Measurements from ENCODE around the gene CADM4. TPM values are rescaled to one million over a fixed set of nuclear protein-coding genes. Genes with fewer than 3 reads are reported as not detected.

Gene CADM4
- total RNA-seq, 1 donor from 2014 or later: 0.44 TPM

GRCh38 chr19:43673637-43674036, 34.0 kb upstream of the CADM4 start:
- intact Hi-C loops (cut with micrococcal nuclease): no loop called here
- no peak for DNase-seq
- Mint-ChIP-seq H3K36me3 (ENCODE audit: low read depth) (no peaks in the 10 kb centered on the region), H3K27me3 (peaks cover 7% of the 10 kb centered on the region), H3K27ac (no peak overlapping the region), H3K4me1 (peaks cover 26% of the 10 kb centered on the region), H3K9me3 (no peaks in the 10 kb centered on the region), H3K4me3 (no peak overlapping the region)

DNA sequence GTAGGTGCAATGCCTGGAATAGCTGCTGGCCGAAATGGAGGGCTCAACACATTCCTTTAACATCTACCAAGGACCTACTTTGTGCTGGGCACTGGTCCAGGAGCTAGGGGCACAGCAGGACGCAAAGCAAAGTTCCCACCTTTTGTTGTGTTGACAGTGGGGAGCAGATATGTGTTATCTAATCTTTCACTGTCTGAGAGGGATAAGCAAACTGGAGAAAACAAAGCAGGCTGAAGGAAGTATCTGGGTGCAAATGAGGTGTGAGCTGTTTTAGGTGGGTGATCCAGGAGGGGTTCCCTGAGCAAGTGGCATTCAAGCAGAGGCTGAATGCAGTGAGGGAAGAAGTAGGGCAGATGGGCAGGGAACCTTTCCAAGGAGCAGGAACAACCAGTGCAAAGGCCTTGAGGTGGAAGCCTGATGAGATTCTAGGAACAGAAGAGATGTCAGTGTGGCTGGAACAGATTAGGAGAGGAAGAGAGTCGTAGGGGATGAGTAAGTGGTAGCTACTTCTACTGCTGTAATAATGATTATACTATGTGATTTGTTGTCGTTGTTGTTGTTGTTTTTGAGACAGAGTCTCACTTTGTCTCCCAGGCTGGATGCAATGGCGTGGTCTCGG, 32.5 kb upstream of the CADM4 start:
- DNase-seq: no peak
- peaks cover 7% of the 10 kb centered on the region for H3K27me3 Mint-ChIP-seq
- peaks cover 34% of the 10 kb centered on the region for H3K4me1 Mint-ChIP-seq
- no peak overlapping the region for H3K27ac Mint-ChIP-seq
- H3K9me3 Mint-ChIP-seq: no peaks in the 10 kb centered on the region
- H3K4me3 Mint-ChIP-seq: no peak overlapping the region
- peaks cover 9% of the 10 kb centered on the region for H3K36me3 Mint-ChIP-seq (ENCODE audit: low read depth)
- intact Hi-C loops (cut with micrococcal nuclease): no loop called here

- peaks cover 6% of the 10 kb centered on the region for H3K9me3 Mint-ChIP-seq
- intact Hi-C loops (cut with micrococcal nuclease): loop anchor here (1.0 to 2.0 kb wide), 7 partner anchors 32 to 204 kb away; partner anchors contain the start of genes IRGQ, KCNN4, SMG9 and ZNF428
- peaks cover 7% of the 10 kb centered on the region for H3K27me3 Mint-ChIP-seq
- H3K4me3 Mint-ChIP-seq: peak overlapping the region; percentile 91
- H3K27ac Mint-ChIP-seq: peak overlapping the region; percentile 86
- DNase-seq: peak; percentile 98
- H3K36me3 Mint-ChIP-seq (ENCODE audit: low read depth): peaks cover 34% of the 10 kb centered on the region
- peaks cover 40% of the 10 kb centered on the region for H3K4me1 Mint-ChIP-seq
These were observed 28.9 kb upstream of the CADM4 start for GRCh38 chr19:43668406-43669109.

- intact Hi-C loops (cut with micrococcal nuclease): loop anchor here (1.0 to 2.0 kb wide), 7 partner anchors 33 to 204 kb away; partner anchors contain the start of genes IRGQ, KCNN4, SMG9 and ZNF428
- Mint-ChIP-seq H3K27me3 (peaks cover 7% of the 10 kb centered on the region), H3K9me3 (peaks cover 6% of the 10 kb centered on the region), H3K27ac (peak overlapping the region; percentile 86), H3K36me3 (ENCODE audit: low read depth) (peaks cover 34% of the 10 kb centered on the region), H3K4me3 (peak overlapping the region; percentile 91), H3K4me1 (peaks cover 42% of the 10 kb centered on the region)
- DNase-seq: no peak
These were observed 28.3 kb upstream of the CADM4 start for GRCh38 chr19:43667876-43668405.

DNA sequence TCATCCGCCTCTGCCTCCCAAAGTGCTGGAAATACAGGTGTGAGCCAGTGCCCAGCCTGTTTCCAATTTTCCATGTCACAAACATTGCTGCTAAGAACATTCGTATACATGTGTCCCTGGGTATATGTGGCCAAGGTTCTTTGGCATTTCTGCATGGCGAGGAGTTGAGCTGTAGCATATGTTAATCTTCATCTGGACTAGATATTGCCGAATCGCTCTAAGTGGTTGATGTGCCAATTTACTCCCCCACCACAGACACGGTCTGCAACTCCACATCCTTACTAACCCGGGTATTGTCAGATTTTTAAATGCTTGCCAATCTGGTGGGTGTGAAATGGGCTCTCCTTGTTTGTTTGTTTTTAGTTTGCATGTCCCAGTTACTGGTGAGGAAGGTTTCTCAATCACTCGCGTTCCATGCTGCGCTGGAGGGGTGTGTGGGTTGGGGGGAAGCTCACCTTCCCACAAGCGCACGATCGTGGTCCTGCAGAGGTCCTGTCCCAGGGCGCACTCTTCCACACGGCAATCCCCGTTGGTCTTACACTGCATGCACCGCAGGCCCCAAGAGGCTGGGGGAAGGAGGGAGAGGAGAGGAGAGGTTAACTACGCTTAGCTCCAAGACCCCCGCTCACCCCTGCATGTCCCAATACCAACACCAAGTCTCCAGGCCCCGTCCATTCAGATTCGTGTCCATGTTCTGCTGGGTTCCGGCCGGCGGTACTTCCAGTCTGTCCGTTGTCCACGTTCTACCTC, 27.7 kb upstream of the CADM4 start:
- no peak for DNase-seq
- Mint-ChIP-seq H3K36me3 (ENCODE audit: low read depth) (peaks cover 39% of the 10 kb centered on the region), H3K9me3 (peaks cover 6% of the 10 kb centered on the region), H3K27ac (peak overlapping the region; percentile 86), H3K27me3 (peaks cover 7% of the 10 kb centered on the region), H3K4me3 (peak overlapping the region; percentile 91), H3K4me1 (peaks cover 43% of the 10 kb centered on the region)
- intact Hi-C loops (cut with micrococcal nuclease): no loop called here

- Mint-ChIP-seq H3K9me3 (peaks cover 6% of the 10 kb centered on the region), H3K27ac (peak overlapping the region; percentile 77), H3K4me3 (peak overlapping the region; percentile 58), H3K4me1 (peaks cover 32% of the 10 kb centered on the region), H3K36me3 (ENCODE audit: low read depth) (peaks cover 57% of the 10 kb centered on the region), H3K27me3 (no peaks in the 10 kb centered on the region)
- intact Hi-C loops (cut with micrococcal nuclease): no loop called here
- peak; percentile 84 for DNase-seq
These were observed 24.4 kb upstream of the CADM4 start for GRCh38 chr19:43664018-43664417.

GRCh38 chr19:43662487-43662886, 22.8 kb upstream of the CADM4 start:
- H3K27me3 Mint-ChIP-seq: no peaks in the 10 kb centered on the region
- intact Hi-C loops (cut with micrococcal nuclease): no loop called here

GRCh38 chr19:43660971-43661360, 21.3 kb upstream of the CADM4 start:
- Mint-ChIP-seq H3K4me1 (peaks cover 24% of the 10 kb centered on the region), H3K9me3 (peaks cover 6% of the 10 kb centered on the region), H3K4me3 (no peak overlapping the region), H3K27me3 (no peaks in the 10 kb centered on the region), H3K27ac (no peak overlapping the region), H3K36me3 (ENCODE audit: low read depth) (peaks cover 64% of the 10 kb centered on the region)
- intact Hi-C loops (cut with micrococcal nuclease): no loop called here
- DNase-seq: no peak

More at GRCh38 chr19:43662487-43662886, 22.8 kb upstream of the CADM4 start:
- Mint-ChIP-seq H3K27ac (no peak overlapping the region), H3K9me3 (peaks cover 6% of the 10 kb centered on the region), H3K4me1 (peaks cover 24% of the 10 kb centered on the region), H3K36me3 (ENCODE audit: low read depth) (peaks cover 62% of the 10 kb centered on the region), H3K4me3 (no peak overlapping the region)
- DNase-seq: no peak

DNA sequence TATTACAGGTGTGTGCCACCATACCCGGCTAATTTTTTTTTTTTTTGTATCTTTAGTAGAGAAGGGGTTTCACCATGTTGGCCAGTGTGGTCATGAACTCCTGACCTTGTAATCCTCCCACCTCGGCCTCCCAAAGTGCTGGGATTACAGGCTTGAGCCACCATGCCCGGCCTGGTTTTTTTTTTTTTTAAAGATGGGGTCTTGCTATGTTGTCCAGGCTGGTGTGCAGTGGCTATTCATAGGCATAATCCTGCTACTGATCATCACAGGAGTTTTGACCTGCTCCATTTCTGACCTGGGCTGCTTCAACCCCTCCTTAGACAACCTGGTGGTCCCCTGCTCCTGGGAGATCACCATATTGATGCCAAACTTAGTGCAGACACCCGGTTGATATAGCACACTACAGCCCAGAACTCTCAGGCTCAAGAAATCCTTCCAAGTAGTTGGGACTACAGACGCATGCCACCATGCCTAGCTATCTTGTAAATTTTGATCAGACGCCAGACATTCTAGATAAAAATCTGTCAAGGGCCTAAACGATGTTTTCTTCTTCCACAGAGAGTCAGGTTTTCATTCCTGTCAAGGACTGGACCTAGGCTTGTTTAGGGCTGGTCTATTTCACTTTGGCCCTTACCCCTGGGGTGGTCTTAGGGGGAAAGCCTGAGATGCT, 20.8 kb upstream of the CADM4 start:
- intact Hi-C loops (cut with micrococcal nuclease): no loop called here
- DNase-seq: no peak
- H3K36me3 Mint-ChIP-seq (ENCODE audit: low read depth): peaks cover 69% of the 10 kb centered on the region
- peaks cover 6% of the 10 kb centered on the region for H3K9me3 Mint-ChIP-seq
- peaks cover 23% of the 10 kb centered on the region for H3K4me1 Mint-ChIP-seq
- no peaks in the 10 kb centered on the region for H3K27me3 Mint-ChIP-seq
- H3K4me3 Mint-ChIP-seq: no peak overlapping the region
- H3K27ac Mint-ChIP-seq: no peak overlapping the region

- intact Hi-C loops (cut with micrococcal nuclease): no loop called here
- H3K9me3 Mint-ChIP-seq: no peaks in the 10 kb centered on the region
- H3K27me3 Mint-ChIP-seq: no peaks in the 10 kb centered on the region
- H3K27ac Mint-ChIP-seq: no peak overlapping the region
- no peak overlapping the region for H3K4me3 Mint-ChIP-seq
- peaks cover 61% of the 10 kb centered on the region for H3K36me3 Mint-ChIP-seq (ENCODE audit: low read depth)
- peaks cover 5% of the 10 kb centered on the region for H3K4me1 Mint-ChIP-seq
- DNase-seq: no peak
These were observed 18.8 kb upstream of the CADM4 start for GRCh38 chr19:43658494-43658893.

DNA sequence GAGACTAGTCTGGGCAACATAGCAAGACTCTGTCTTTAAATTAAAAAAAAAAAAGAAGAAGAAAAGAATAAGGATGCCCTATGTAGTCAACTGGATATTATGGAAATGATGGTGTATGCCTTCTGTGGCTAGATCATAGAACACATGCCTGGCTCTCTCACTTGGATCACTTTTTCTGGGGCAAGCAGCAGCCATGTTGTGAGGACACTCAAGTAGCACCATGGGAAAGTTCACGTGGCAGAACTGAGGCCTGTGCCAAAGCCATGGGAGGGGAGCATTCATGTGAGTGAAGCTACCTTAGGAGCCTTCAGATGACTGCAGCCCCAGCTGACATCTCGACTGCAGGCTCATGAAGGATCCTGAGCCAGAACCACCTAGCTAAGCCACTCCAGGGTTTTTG, 18.4 kb upstream of the CADM4 start:
- intact Hi-C loops (cut with micrococcal nuclease): no loop called here
- H3K4me1 Mint-ChIP-seq: peaks cover 4% of the 10 kb centered on the region

GRCh38 chr19:43656436-43656835, 16.8 kb upstream of the CADM4 start:
- H3K27me3 Mint-ChIP-seq: no peaks in the 10 kb centered on the region
- peaks cover 60% of the 10 kb centered on the region for H3K36me3 Mint-ChIP-seq (ENCODE audit: low read depth)
- DNase-seq: no peak
- peak overlapping the region; percentile 65 for H3K27ac Mint-ChIP-seq
- H3K4me3 Mint-ChIP-seq: no peak overlapping the region
- no peaks in the 10 kb centered on the region for H3K9me3 Mint-ChIP-seq
- intact Hi-C loops (cut with micrococcal nuclease): no loop called here
- H3K4me1 Mint-ChIP-seq: peaks cover 2% of the 10 kb centered on the region

More for the DNA sequence above, 18.4 kb upstream of the CADM4 start:
- H3K27me3 Mint-ChIP-seq: no peaks in the 10 kb centered on the region
- H3K27ac Mint-ChIP-seq: no peak overlapping the region
- no peaks in the 10 kb centered on the region for H3K9me3 Mint-ChIP-seq
- peaks cover 63% of the 10 kb centered on the region for H3K36me3 Mint-ChIP-seq (ENCODE audit: low read depth)
- H3K4me3 Mint-ChIP-seq: no peak overlapping the region
- no peak for DNase-seq

DNA sequence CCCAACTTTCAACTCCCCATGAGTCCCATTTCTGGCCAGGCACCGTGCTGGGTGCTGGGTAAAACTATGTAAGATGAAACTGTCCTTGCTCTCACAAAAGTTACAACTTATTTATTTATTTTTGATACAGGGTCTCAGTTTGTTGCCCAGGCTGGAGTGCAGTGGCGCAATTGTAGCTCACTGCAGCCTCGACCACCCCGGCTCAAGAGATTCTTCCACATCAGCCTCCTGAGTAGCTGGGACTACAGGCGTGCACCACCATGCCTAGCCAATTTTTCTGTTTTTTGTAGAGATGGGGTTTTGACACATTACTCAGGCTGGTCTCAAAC, 12.9 kb upstream of the CADM4 start:
- intact Hi-C loops (cut with micrococcal nuclease): loop anchor here (1.0 kb wide), 1 partner anchor 97 kb away; no protein-coding TSS in a partner anchor
- no peaks in the 10 kb centered on the region for H3K4me1 Mint-ChIP-seq

More for the DNA sequence above, 12.9 kb upstream of the CADM4 start:
- Mint-ChIP-seq H3K4me3 (no peak overlapping the region), H3K9me3 (no peaks in the 10 kb centered on the region), H3K36me3 (ENCODE audit: low read depth) (peaks cover 50% of the 10 kb centered on the region), H3K27ac (no peak overlapping the region), H3K27me3 (no peaks in the 10 kb centered on the region)
- no peak for DNase-seq

Measured in activated CD4-positive, alpha-beta T cell treated with anti-CD3 and anti-CD28 coated beads, Interleukin-2, amount 10 ng/mL, durations not matched to agents 24 days and 14 days (primary cell).